GM12891 (cell line): ENCODE data around the gene CRNKL1.

Experiments used
- POLR2A ChIP-seq: IDR thresholded peaks from 2 replicates; pipeline ENCODE4 v1.6.1; 2011; ENCODE audit warnings: low read depth, low read length, control low read depth
- POLR2AphosphoS5 ChIP-seq: IDR thresholded peaks from 2 replicates; pipeline ENCODE4 v1.6.1; 2011; ENCODE audit warnings: low read depth, low read length, control low read depth
- POU2F2 ChIP-seq: IDR thresholded peaks from 2 replicates; pipeline ENCODE4 v1.6.1; 2011; ENCODE audit warnings: low read depth, mild to moderate bottlenecking, control low read depth, low read length, moderate library complexity

DNA sequence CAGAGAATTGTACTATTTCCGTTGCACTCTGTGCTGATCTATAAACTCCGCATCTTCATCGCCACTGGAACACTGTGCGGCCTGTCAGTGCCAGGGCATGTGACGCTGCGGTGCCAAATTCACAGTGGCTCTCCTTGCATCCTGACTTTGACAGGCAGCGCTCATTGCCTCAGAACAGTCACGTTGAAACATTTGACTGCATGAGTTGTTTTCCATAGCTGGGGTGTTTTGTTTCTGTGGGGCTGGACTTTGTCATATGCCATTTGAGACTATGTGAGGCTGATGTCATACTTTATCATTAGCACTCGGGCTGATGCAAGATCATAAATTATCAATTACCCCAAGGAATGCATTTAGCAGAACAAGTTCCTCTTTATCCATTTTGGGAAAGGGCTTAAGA, 32.8 kb upstream of the CRNKL1 start:
- TF ChIP-seq POU2F2: no peak
- no peak for TF ChIP-seq POLR2AphosphoS5
- TF ChIP-seq POLR2A: no peak
